GM18951 (cell line): Measurements from ENCODE around the gene PRDX2.

ENCODE experiments used
- POLR2A ChIP-seq: IDR thresholded peaks from 4 replicates; pipeline ENCODE4 v1.6.1; 2011; ENCODE audit warnings: mild to moderate bottlenecking; ENCODE audit not compliant: insufficient read length, insufficient read depth; ENCODE audit errors: extremely low read depth
- in situ Hi-C: fragments of 300-500 bp; cut with MboI; formaldehyde crosslinking; loops from one replicate; pipeline ENCODE4 v1.12.0; 2022; ENCODE audit warnings: low sequenced_read_pairs, mixed read lengths, inconsistent platforms; ENCODE audit not compliant: unreplicated experiment

The PRDX2 gene

DNA sequence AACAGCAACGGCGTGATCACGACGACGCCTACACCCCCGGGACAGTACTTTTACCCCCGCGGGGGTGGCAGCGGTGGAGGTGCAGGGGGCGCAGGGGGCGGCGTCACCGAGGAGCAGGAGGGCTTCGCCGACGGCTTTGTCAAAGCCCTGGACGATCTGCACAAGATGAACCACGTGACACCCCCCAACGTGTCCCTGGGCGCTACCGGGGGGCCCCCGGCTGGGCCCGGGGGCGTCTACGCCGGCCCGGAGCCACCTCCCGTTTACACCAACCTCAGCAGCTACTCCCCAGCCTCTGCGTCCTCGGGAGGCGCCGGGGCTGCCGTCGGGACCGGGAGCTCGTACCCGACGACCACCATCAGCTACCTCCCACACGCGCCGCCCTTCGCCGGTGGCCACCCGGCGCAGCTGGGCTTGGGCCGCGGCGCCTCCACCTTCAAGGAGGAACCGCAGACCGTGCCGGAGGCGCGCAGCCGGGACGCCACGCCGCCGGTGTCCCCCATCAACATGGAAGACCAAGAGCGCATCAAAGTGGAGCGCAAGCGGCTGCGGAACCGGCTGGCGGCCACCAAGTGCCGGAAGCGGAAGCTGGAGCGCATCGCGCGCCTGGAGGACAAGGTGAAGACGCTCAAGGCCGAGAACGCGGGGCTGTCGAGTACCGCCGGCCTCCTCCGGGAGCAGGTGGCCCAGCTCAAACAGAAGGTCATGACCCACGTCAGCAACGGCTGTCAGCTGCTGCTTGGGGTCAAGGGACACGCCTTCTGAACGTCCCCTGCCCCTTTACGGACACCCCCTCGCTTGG lies 9.3 kb downstream of the PRDX2 start:
- in situ Hi-C loops, result no loop called here

DNA sequence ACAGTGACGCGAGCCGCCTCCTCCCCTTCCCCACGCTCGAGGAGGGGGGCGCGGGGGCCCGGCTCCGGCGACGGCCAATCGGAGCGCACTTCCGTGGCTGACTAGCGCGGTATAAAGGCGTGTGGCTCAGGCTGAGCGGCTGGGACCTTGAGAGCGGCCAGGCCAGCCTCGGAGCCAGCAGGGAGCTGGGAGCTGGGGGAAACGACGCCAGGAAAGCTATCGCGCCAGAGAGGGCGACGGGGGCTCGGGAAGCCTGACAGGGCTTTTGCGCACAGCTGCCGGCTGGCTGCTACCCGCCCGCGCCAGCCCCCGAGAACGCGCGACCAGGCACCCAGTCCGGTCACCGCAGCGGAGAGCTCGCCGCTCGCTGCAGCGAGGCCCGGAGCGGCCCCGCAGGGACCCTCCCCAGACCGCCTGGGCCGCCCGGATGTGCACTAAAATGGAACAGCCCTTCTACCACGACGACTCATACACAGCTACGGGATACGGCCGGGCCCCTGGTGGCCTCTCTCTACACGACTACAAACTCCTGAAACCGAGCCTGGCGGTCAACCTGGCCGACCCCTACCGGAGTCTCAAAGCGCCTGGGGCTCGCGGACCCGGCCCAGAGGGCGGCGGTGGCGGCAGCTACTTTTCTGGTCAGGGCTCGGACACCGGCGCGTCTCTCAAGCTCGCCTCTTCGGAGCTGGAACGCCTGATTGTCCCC lies 10.1 kb downstream of the PRDX2 start, which contains the start of gene JUNB:
JUNB (plus strand) TSS at position 142 of the 706 bp plus-strand sequence; CDS start at position 428, 286 bp downstream.
- TF ChIP-seq POLR2A, result peak; percentile 100
- in situ Hi-C loops, result no loop called here

More for the DNA sequence above, 9.3 kb downstream of the PRDX2 start:
- TF ChIP-seq POLR2A, result peak; percentile 64

DNA sequence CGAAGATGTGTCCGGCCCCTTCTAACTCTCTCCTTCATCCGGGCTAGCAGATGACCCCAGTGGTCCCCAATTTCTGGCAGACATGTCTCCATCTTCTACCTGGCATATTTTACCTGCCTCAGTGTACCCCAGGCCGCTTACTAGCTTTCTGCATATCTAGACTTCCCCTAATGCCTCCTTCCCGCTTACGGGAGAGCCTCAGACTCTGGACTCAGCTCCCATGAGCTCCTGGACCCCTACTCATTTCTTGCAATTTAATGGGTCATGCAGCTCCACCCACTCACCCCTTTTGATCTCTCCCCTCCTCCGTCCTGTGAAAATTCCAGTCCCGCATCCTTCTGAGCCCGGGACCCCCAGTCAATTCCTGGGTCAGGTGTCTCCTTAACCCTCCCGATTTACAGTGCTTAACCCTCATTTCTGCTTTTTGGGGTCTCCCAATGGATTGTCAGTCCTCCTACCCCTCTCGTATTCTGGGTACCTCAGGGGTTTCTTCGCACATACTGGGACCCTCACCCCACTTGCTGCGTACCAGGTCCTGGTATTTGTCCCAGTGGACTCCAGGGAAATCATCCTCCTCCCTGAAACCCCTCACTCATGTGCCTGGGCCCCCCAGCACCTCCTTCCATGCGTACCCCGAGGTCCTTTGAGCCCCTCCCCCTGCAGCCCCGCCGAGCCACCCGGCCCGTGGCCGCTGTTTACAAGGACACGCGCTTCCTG lies 10.8 kb downstream of the PRDX2 start:
- in situ Hi-C loops, result no loop called here
- no peak for TF ChIP-seq POLR2A

DNA sequence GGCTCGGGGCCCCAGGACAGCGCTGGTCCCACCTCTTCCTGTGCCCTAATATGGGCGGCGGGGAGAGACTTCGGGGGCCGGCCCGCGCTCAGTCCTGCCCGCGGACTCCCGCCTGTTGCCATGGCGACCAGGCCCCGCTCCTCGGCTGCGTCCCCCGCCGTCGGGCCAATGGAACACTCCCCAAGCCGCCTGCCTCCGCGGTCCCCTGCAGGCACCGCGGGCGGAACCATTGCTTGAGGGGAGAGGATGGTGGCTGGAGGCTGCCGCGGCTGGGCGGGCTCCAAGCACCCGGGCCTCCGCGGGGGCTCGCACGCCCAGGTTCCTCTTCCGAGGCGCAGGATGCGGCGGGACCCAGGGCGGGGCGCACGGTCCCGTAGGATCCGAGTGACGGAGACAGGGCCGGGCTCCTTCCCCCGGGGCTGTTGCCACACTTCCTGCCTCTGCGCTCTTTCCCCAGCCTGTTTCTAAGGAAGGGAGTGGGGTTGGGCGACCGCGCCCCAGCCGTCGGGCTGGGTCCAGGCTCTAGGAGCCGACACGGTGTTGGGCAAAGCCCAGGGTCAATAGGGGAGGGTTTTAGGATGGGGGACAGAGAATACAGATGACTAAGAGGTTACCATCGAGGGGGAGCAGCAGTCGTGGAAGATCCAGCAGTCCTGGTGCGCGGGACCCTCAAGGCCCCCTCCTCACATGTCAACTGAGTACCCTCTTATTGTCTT lies 11.5 kb downstream of the PRDX2 start:
- TF ChIP-seq POLR2A, result no peak
- in situ Hi-C loops, result no loop called here

DNA sequence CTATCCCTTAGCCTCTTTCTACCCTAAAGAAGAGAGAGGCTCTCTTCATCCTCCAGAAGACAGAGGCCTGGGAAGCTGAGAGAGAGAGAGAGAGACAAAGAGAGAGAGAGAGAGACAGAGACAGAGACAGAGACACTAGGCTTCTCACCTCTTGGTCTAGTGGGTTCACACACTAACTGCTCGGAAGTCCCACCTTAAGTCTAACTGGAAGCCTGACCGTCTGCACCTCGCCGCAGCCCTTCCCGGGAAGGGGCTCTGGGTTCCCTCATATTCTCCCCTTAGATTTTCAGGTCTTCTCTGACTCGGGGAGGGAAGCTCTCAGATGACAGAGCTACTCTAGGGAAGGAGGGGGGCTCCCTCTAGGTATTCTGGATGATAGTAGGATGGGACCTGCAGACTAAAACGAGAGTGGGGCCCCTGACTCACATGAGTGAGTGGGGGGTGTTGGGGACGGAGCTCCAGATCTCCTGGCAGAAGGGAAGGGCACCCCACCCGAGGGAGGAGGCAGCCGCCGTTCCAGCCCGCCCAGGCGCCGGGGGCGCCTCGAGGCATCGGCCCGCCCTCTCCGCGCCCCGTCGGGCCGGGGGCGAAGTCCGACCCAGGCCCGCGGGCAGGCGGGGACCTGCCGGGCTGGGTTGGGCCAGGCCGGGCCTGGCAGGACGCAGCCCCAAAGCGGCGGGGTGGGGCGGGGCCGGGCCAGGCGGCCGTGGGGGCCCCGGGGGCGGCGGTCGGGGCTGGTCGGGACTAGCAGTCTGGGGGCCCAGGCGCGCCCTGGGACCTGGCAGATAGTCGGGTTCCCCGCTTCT lies 12.3 kb downstream of the PRDX2 start:
- in situ Hi-C loops, result no loop called here
- peak; percentile 77 for TF ChIP-seq POLR2A

DNA sequence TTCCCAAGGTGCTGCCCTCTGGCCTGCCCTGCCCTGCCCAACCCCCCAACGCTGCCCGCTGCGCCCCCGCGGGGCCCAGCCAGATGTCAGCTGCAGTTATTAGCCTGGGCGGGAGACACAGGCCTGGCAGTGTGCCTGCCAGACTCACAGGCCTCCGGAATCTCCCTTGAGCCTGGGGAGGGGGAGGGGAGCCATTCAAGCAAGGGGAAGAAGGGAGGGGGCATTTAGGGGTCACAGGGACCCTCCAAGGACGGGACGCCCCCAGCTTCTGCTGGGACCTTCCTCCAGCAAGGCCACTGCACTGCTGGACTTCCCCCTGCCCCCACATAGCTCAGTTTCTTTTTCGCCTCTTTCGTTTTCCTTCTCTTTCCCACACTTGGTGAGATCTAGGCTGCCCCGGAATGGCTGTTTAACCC lies 12.9 kb downstream of the PRDX2 start:
- in situ Hi-C loops, result no loop called here
- TF ChIP-seq POLR2A, result peak; percentile 57

DNA sequence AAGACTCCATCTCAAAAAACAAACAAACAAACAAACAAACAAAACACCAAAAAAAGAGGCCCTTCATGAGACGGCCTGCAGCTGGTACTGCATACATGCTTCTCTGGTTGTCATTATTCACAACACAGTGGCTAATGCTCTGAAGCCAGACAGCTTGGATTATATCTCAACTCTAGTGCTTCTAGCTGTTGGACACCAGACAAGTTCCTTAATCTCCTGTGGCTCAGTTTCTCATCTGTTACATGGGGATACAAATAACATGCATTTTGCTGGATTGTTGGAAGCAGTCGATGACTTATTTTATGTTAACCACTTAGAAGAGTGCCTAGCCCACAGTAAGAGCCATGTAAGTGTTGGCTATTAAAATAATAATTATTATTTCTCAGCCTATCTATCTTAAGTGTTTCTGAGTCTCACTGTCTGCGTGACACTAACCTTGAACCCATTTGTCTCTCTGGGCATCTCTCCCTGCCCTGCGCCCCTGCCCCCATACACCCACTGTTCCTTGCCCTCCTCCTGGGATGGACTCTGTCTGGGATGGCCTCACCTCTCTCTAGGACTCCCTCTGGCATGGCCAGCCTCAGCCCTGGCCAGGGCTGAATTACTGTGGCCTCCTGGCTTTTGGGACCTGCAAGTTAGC lies 13.4 kb downstream of the PRDX2 start:
- in situ Hi-C loops, result no loop called here
- TF ChIP-seq POLR2A, result no peak

DNA sequence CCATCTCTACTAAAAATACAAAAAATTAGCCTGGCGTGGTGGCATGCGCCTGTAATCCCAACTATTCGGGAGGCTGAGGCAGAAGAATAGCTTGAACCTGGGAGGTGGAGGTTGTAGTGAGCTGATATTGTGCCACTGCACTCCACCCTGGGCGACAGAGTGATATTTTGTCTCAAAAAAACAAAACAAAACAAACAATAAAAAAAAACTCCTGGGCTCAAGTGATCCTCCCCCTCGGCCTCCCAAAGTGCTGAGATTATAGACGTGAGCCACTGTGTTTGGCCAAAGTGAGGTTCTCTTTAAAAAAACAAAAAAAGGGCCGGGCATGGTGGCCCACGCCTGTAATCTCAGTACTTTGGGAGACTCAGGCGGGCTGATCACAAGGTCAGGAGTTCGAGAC lies 14.1 kb downstream of the PRDX2 start:
- no peak for TF ChIP-seq POLR2A
- in situ Hi-C loops, result no loop called here

DNA sequence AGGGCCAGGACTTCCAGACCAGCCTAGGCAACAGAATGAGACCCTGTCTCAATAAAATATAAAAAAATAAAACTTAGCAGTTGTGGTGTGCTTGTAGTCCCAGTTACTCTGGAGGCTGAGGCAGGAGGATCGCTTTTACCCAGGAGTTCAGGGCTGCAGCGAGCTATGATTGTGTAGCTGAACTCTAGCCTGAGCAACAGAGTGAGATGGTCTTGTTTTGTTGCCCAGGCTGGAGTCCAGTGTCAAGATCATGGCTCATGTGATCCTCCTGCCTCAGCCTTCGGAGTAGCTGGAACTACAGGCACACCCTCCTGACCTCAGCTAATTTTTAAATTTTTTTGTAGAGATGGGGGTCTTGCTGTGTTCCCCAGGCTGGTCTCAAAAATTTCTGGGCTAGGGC lies 14.6 kb downstream of the PRDX2 start:
- TF ChIP-seq POLR2A, result no peak
- in situ Hi-C loops, result no loop called here

DNA sequence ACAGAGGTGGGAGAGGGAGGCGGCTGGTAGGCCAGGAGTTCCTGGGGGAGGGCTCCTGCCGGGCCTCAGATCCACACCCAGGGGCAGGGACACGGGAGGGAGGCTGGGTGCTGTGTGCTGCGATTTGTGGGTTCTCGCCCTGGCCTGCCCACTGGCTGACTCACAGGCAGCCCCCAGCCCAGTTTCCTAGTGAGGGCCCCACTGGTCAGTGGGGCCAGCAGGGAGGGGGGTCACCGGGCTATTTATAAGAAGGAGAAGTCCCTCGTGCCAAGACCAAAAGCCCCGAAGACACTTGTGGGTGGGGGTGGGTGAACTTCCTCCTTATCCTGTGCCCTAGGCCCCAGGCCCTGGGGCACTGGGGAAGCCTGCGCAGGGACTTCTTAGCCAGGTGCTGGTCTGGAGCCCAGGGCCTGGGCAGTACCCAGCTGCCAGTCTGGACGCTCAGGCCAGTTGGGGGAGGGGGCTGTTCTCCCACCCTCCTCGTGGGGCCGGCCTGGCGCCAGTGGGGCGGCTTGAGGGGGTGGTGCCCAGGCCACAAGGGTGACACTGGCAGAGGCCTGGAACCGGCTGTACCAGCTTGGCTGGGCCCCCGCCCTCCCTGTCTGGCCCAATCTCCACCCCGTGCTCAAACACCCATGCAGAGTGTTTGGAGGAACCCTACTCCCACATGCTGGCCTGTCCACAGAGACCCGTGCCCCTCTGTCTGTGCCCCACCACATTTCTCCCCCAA lies 15.3 kb downstream of the PRDX2 start:
- in situ Hi-C loops, result no loop called here
- TF ChIP-seq POLR2A, result peak; percentile 28

DNA sequence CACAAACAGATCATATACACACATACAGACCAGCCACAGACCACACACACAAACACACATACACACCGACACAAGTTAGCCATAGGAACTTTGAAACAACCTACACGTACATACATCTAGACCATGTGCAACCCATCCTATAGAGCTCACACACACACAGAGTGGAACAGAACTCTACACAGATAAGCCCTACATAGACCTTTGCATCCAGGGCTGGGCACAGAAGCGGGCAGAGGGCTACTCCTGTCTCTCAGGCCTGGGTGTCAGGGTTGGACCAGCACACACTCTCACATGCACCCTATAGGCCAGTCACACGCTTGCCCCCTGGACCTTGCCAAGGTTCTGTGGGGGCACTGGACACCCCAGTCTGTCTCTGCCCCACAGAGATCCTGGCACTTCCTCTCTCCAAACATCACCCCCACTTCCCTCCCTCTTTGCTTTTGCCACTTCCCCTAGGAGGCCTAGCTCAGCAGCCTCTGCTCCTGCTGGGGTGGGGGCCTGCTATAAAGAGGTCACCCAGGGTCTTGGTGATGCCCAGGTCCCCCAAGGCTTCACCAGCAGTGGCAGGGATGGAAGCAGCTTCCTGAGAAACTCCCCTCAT lies 16.1 kb downstream of the PRDX2 start:
- in situ Hi-C loops, result no loop called here
- no peak for TF ChIP-seq POLR2A
